OCI-LY7 (cell line): ENCODE measurements around the gene MVK. TPM values are rescaled to one million over a fixed set of nuclear protein-coding genes. Genes with fewer than 3 reads are reported as not detected.

Source experiments
- BruUV-seq: library from RNA; stranded (reverse); fragments of 400-500 nt; replicated peaks from 2 replicates; lab custom pipeline; 2021; lab: Mats Ljungman, UMichigan
- CTCF ChIA-PET: fragments of 300-600 bp; sonication (Branson Sonifier 250); formaldehyde crosslinking; loops from one replicate; lab custom pipeline; 2022; ENCODE audit warnings: antibody characterized with exemption; ENCODE audit not compliant: unreplicated experiment; lab: Charles Lee
- POLR2A ChIA-PET: fragments of 300-600 bp; sonication (Branson Sonifier 250); formaldehyde crosslinking; loops from one replicate; lab custom pipeline; 2022; ENCODE audit warnings: antibody characterized with exemption; lab: Charles Lee
- DNase-seq: peaks from one replicate; pipeline ENCODE4 v3.0.0-alpha.2; 2015; ENCODE audit warnings: low spot score
- H2AFZ ChIP-seq: fragments of 200-600 bp; sonication (generic), shearing (Covaris generic); 2 replicates; pipeline ENCODE4 v1.6.1; 2014; ENCODE audit warnings: mild to moderate bottlenecking, antibody characterized with exemption, low read length, moderate library complexity
- H3K27ac ChIP-seq: fragments of 200-600 bp; sonication (generic); 2 replicates; pipeline ENCODE4 v1.5.1; 2014; ENCODE audit warnings: mixed run types, low read depth, mild to moderate bottlenecking, moderate library complexity, low read length, inconsistent platforms; ENCODE audit not compliant: poor library complexity, severe bottlenecking
- H3K36me3 ChIP-seq: fragments of 200-600 bp; sonication (generic); 2 replicates; pipeline ENCODE4 v1.6.1; 2014; ENCODE audit warnings: mild to moderate bottlenecking, antibody characterized with exemption, low read length, moderate library complexity, mixed read lengths; ENCODE audit not compliant: insufficient read depth
- H3K4me1 ChIP-seq: fragments of 200-600 bp; sonication (generic); 2 replicates; pipeline ENCODE4 v1.5.1; 2014; ENCODE audit warnings: mild to moderate bottlenecking, low read length; ENCODE audit not compliant: insufficient read depth, poor library complexity, severe bottlenecking
- H3K4me2 ChIP-seq: fragments of 200-600 bp; sonication (generic); 2 replicates; pipeline ENCODE4 v1.6.1; 2014; ENCODE audit warnings: mild to moderate bottlenecking, low read length
- H3K4me3 ChIP-seq: fragments of 200-600 bp; sonication (generic); 2 replicates; pipeline ENCODE4 v1.5.1; 2014; ENCODE audit warnings: mild to moderate bottlenecking, low read depth, low read length; ENCODE audit not compliant: poor library complexity, severe bottlenecking
- H3K79me2 ChIP-seq: fragments of 200-600 bp; sonication (generic); 2 replicates; pipeline ENCODE4 v1.6.1; 2016; ENCODE audit warnings: low read depth, mild to moderate bottlenecking, low read length, moderate library complexity, mixed read lengths; ENCODE audit not compliant: insufficient read depth
- H3K9me2 ChIP-seq: fragments of 200-600 bp; sonication (generic); 2 replicates; pipeline ENCODE4 v1.6.1; 2016; ENCODE audit warnings: mild to moderate bottlenecking, low read length, mixed read lengths; ENCODE audit not compliant: insufficient read depth
- H3K9me3 ChIP-seq: fragments of 200-600 bp; sonication (generic); 2 replicates; pipeline ENCODE4 v1.6.1; 2014; ENCODE audit warnings: mild to moderate bottlenecking, mixed run types, low read length, mixed read lengths
- H4K20me1 ChIP-seq: fragments of 200-600 bp; sonication (generic); 2 replicates; pipeline ENCODE4 v1.6.1; 2014; ENCODE audit warnings: mild to moderate bottlenecking, antibody characterized with exemption, low read length, moderate library complexity, mixed read lengths; ENCODE audit not compliant: insufficient read depth
- EZH2phosphoT487 ChIP-seq: fragments of 200-600 bp; sonication (generic); IDR thresholded peaks from 2 replicates; pipeline ENCODE4 v1.6.1; 2018; ENCODE audit warnings: low read depth, borderline replicate concordance, mild to moderate bottlenecking, mixed run types, antibody characterized with exemption, low read length, moderate library complexity, mixed read lengths
- intact Hi-C: fragments of 100-400 bp; cut with micrococcal nuclease; formaldehyde crosslinking; loops from one replicate; pipeline ENCODE4 v1.10.0; 2022; ENCODE audit not compliant: unreplicated experiment
- total RNA-seq, 2 experiments: library from RNA; depleted of rRNA in 1 of 2; stranded (reverse); fragments of >200 nt in 1 of 2; shearing (Covaris generic) in 1 of 2; gene quantifications; 2 replicates each; pipeline ENCODE4 v1.2.3, GENCODE V29; 2014 to 2022
- TF ChIP-seq, protein P1 (sequence below): fragments of 200-600 bp; sonication (generic); conservative IDR thresholded peaks from 2 replicates; pipeline ENCODE4 v1.5.1; 2014; ENCODE audit warnings: mild to moderate bottlenecking, antibody characterized with exemption, low read length, moderate library complexity, mixed read lengths

The MVK gene
- total RNA-seq, 2 experiments from 2014 or later = 27.0 to 47.4 TPM

DNA sequence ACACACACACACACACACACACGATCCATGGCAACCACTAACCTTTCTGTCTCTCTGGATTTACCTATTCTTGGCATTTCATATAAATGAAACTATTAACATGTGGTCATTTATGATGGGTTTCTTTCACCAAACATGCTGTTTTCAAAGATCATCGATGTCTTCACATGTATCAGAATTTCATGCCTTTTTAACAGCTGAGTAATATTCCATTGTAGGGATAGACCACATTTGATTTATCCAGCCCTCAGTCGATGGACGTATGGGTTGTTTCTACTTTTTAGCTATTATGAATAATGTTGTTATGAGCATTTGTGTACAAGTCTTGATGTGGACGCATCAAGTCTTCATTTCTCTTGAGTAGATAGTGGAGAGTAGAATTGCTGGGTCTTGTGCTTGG lies 56.5 kb downstream of the MVK start:
- Histone ChIP-seq H3K9me2 (no peaks in the 10 kb centered on the region), H3K27ac (no peak overlapping the region), H3K4me3 (no peak overlapping the region), H4K20me1 (no peaks in the 10 kb centered on the region), H2AFZ (no peak overlapping the region), H3K79me2 (no peaks in the 10 kb centered on the region), H3K4me1 (no peaks in the 10 kb centered on the region), H3K36me3 (no peaks in the 10 kb centered on the region), H3K9me3 (no peaks in the 10 kb centered on the region), H3K4me2 (no peak overlapping the region)
- DNase-seq = no peak
- POLR2A ChIA-PET = interaction anchor here (0.5 to 0.7 kb wide), 4 partner anchors 60 to 150 kb away, joined by 3 to 7 read pairs (median 4); no protein-coding TSS in a partner anchor
- TF ChIP-seq EZH2phosphoT487 = no peak
- TF ChIP-seq, protein P1, sequence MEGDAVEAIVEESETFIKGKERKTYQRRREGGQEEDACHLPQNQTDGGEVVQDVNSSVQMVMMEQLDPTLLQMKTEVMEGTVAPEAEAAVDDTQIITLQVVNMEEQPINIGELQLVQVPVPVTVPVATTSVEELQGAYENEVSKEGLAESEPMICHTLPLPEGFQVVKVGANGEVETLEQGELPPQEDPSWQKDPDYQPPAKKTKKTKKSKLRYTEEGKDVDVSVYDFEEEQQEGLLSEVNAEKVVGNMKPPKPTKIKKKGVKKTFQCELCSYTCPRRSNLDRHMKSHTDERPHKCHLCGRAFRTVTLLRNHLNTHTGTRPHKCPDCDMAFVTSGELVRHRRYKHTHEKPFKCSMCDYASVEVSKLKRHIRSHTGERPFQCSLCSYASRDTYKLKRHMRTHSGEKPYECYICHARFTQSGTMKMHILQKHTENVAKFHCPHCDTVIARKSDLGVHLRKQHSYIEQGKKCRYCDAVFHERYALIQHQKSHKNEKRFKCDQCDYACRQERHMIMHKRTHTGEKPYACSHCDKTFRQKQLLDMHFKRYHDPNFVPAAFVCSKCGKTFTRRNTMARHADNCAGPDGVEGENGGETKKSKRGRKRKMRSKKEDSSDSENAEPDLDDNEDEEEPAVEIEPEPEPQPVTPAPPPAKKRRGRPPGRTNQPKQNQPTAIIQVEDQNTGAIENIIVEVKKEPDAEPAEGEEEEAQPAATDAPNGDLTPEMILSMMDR = no peak
- BruUV-seq = no TSS peak
- intact Hi-C loops = no loop called here
- CTCF ChIA-PET = no interaction called here

DNA sequence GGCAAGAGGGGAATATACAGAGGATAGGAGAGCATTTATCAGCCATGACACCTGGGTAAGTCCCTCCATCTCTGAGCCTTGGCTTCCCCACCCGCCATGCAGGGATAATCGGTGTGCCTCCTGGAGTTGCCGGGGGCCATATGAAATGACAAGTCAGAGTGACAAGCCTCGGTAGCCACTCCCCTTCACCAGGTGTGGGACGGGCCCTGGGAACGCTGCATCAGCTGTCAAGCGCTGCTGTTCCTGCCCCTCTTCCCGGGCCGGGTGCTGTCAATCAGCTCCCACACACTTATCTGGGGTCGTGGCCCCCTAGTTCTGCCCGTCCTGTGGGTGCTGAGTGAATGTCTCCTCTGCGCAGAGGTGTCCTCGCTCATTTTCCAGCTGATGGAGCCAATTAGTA lies 57.2 kb downstream of the MVK start:
- Histone ChIP-seq H3K4me3 (no peak overlapping the region), H3K4me2 (no peak overlapping the region), H2AFZ (no peak overlapping the region), H3K9me2 (no peaks in the 10 kb centered on the region), H3K79me2 (no peaks in the 10 kb centered on the region), H4K20me1 (no peaks in the 10 kb centered on the region), H3K27ac (no peak overlapping the region), H3K4me1 (no peaks in the 10 kb centered on the region), H3K9me3 (no peaks in the 10 kb centered on the region), H3K36me3 (no peaks in the 10 kb centered on the region)
- POLR2A ChIA-PET = interaction anchor here (0.5 to 0.7 kb wide), 2 partner anchors 59 to 84 kb away, joined by 3 to 4 read pairs; no protein-coding TSS in a partner anchor
- no peak for TF ChIP-seq EZH2phosphoT487
- TF ChIP-seq, protein P1 = no peak
- DNase-seq = no peak
- no TSS peak for BruUV-seq
- intact Hi-C loops = no loop called here
- CTCF ChIA-PET = no interaction called here

DNA sequence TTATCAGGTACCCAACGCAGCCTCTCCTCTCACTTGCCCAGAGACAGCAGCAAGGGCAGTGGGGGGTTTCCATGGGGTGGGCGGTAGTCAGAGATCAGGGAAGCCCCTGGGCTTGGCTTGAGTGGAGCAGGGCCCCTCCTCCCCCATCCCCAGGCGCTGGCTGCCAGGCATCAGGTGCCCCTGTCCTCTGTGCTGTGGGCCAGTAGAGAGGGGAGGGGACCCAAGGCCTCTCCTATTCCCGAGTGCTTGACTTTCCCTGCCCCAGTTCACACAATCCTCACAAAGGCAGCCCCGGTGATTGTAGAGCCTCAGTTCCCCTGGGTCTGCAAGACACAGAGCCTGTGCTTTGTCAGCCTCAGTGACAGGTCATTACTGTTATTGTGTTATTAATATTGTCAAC lies 57.7 kb downstream of the MVK start:
- Histone ChIP-seq H4K20me1 (no peaks in the 10 kb centered on the region), H3K79me2 (no peaks in the 10 kb centered on the region), H3K36me3 (no peaks in the 10 kb centered on the region), H2AFZ (no peak overlapping the region), H3K9me3 (no peaks in the 10 kb centered on the region), H3K4me2 (no peak overlapping the region), H3K4me3 (no peak overlapping the region), H3K27ac (no peak overlapping the region), H3K4me1 (no peaks in the 10 kb centered on the region), H3K9me2 (no peaks in the 10 kb centered on the region)
- POLR2A ChIA-PET = no interaction called here
- no peak for DNase-seq
- CTCF ChIA-PET = no interaction called here
- TF ChIP-seq, protein P1 = no peak
- no peak for TF ChIP-seq EZH2phosphoT487
- no TSS peak for BruUV-seq
- intact Hi-C loops = no loop called here
